ENCODE results near the gene RIPOR2. TPM values are rescaled to one million over a fixed set of nuclear protein-coding genes. Genes with fewer than 3 reads are reported as not detected.

The RIPOR2 gene
- total RNA-seq, 2 experiments from 2014 or later: 18.0 to 28.9 TPM

DNA sequence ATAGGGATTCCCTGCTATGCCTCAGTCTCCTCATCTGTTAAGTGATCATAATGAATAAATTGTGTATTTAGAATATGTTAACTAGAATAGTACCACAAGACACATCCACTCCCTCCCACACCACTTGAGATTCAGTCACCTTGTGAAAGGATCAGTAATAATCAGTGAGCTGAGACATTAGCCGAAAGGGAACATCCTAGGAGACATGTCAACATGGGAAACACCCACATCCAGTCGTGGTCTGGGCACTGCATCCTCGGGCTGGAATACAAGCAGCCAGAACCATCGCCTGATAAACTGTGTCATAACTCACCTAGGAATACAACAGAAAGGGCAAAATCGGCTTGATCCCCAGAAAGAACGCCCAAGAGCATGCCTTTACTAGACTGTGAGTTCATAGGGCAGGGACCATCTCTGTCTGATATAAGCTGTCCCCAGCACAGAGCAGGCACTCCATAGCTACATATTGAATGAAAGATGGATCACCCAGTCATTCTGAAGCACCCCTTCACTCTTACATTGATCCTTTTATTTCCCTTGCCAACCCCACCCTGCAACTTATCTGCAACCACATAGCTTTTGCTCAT lies 23.9 kb downstream of the RIPOR2 start:
- H3K27ac ChIP-seq (ENCODE audit: low read depth, low read length, poor library complexity, severe bottlenecking): peak overlapping the region; percentile 95
- peaks cover 68% of the 10 kb centered on the region for H3K4me1 ChIP-seq (ENCODE audit: insufficient read depth, low read length, poor library complexity, severe bottlenecking)
- H3K4me2 ChIP-seq (ENCODE audit: low read length): peak overlapping the region; percentile 89
- H3K79me2 ChIP-seq (ENCODE audit: insufficient read depth, low read depth, low read length): peaks cover 44% of the 10 kb centered on the region; the same call in 1 of the 2 replicates
- H3K36me3 ChIP-seq (ENCODE audit: insufficient read depth, low read length): peaks cover 4% of the 10 kb centered on the region
- TF ChIP-seq, protein P1, sequence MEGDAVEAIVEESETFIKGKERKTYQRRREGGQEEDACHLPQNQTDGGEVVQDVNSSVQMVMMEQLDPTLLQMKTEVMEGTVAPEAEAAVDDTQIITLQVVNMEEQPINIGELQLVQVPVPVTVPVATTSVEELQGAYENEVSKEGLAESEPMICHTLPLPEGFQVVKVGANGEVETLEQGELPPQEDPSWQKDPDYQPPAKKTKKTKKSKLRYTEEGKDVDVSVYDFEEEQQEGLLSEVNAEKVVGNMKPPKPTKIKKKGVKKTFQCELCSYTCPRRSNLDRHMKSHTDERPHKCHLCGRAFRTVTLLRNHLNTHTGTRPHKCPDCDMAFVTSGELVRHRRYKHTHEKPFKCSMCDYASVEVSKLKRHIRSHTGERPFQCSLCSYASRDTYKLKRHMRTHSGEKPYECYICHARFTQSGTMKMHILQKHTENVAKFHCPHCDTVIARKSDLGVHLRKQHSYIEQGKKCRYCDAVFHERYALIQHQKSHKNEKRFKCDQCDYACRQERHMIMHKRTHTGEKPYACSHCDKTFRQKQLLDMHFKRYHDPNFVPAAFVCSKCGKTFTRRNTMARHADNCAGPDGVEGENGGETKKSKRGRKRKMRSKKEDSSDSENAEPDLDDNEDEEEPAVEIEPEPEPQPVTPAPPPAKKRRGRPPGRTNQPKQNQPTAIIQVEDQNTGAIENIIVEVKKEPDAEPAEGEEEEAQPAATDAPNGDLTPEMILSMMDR (conservative IDR thresholded peaks at IDR 0.05; ENCODE audit: low read length): no peak
- no peak for TF ChIP-seq EZH2phosphoT487 (IDR thresholded peaks at IDR 0.05; ENCODE audit: borderline replicate concordance, low read depth, low read length)
- H4K20me1 ChIP-seq (ENCODE audit: insufficient read depth, low read length): no peaks in the 10 kb centered on the region
- ChIA-PET POLR2A (interaction anchor here (0.6 to 7.3 kb wide), 10 partner anchors 8 to 106 kb away, joined by 3 to 90 read pairs (median 8); partner anchors contain the start of gene RIPOR2), CTCF (ENCODE audit: unreplicated experiment) (interaction anchor here (0.8 to 2.9 kb wide), 4 partner anchors 8 to 80 kb away, joined by 4 to 11 read pairs (median 4); no protein-coding TSS in a partner anchor)
- H3K4me3 ChIP-seq (ENCODE audit: low read depth, low read length, poor library complexity, severe bottlenecking): peak overlapping the region; percentile 75
- no peaks in the 10 kb centered on the region for H3K9me2 ChIP-seq (ENCODE audit: insufficient read depth, low read length)
- BruUV-seq (replicated peaks): no TSS peak
- H3K9me3 ChIP-seq (ENCODE audit: low read length): no peaks in the 10 kb centered on the region
- no peak overlapping the region for H2AFZ ChIP-seq (ENCODE audit: low read length)
- DNase-seq (ENCODE audit: low spot score): no peak
- intact Hi-C loops (cut with micrococcal nuclease; ENCODE audit: unreplicated experiment): no loop called here

DNA sequence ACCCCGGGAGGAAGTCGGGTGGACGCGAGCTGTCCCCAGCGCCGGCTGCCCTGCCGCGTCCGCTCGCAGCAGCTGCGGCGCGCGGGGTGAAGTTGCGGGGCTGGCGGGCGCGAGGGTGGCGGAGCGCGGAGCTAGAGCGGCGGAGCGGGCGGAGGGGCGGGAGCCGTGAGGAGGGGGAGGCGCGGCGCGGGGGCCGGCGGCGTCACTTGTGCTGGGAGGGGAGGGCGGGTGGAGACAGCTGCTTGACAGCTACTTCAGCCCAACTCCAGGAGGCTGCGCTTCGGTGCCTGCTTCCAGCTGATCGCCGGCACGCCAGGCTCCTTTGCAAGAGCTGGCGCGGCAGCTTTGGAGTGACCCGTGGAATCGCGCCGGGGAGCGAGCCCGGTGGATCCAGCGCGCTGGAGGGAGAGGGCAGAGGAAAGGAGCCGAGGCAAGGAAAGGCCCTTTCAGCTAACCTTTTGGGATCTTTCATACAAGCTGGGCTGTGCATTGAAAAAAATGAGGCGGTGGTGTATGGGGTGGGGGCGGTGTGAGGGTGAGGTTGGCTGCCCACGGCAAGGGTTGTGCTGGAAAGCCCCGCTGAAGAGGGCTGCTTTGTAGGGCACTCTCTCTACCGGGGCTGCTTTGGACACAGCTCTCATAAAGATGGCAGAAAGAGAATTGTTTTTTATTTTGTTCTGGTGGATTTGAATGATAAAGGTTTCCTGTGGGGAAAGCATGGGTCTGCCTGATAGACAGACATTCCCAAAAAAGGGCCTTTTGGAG lies 24.6 kb downstream of the RIPOR2 start:
- peaks cover 46% of the 10 kb centered on the region; the same call in 1 of the 2 replicates for H3K79me2 ChIP-seq (ENCODE audit: insufficient read depth, low read depth, low read length)
- peak overlapping the region; percentile 95 for H3K27ac ChIP-seq (ENCODE audit: low read depth, low read length, poor library complexity, severe bottlenecking)
- ChIA-PET POLR2A (interaction anchor here (0.6 to 7.3 kb wide), 12 partner anchors 9 to 235 kb away, joined by 3 to 90 read pairs (median 6); partner anchors contain the start of gene RIPOR2), CTCF (ENCODE audit: unreplicated experiment) (interaction anchor here (0.6 to 3.7 kb wide), 8 partner anchors 9 to 81 kb away, joined by 3 to 19 read pairs (median 5); no protein-coding TSS in a partner anchor)
- H3K4me1 ChIP-seq (ENCODE audit: insufficient read depth, low read length, poor library complexity, severe bottlenecking): peaks cover 75% of the 10 kb centered on the region
- H3K9me3 ChIP-seq (ENCODE audit: low read length): no peaks in the 10 kb centered on the region
- no peaks in the 10 kb centered on the region for H3K9me2 ChIP-seq (ENCODE audit: insufficient read depth, low read length)
- DNase-seq (ENCODE audit: low spot score): peak; percentile 62
- intact Hi-C loops (cut with micrococcal nuclease; ENCODE audit: unreplicated experiment): loop anchor here (1.0 kb wide), 3 partner anchors 23 to 81 kb away; no protein-coding TSS in a partner anchor
- H4K20me1 ChIP-seq (ENCODE audit: insufficient read depth, low read length): no peaks in the 10 kb centered on the region
- peak overlapping the region; percentile 75 for H3K4me3 ChIP-seq (ENCODE audit: low read depth, low read length, poor library complexity, severe bottlenecking)
- BruUV-seq (replicated peaks): no TSS peak
- H3K36me3 ChIP-seq (ENCODE audit: insufficient read depth, low read length): peaks cover 7% of the 10 kb centered on the region
- H3K4me2 ChIP-seq (ENCODE audit: low read length): peak overlapping the region; percentile 89
- TF ChIP-seq EZH2phosphoT487 (IDR thresholded peaks at IDR 0.05; ENCODE audit: borderline replicate concordance, low read depth, low read length): no peak
- TF ChIP-seq, protein P1 (conservative IDR thresholded peaks at IDR 0.05; ENCODE audit: low read length): no peak
- peak overlapping the region; percentile 12; the same call in 1 of the 2 replicates for H2AFZ ChIP-seq (ENCODE audit: low read length)

Data from OCI-LY7 (cell line).